Measurements from ENCODE around the gene GSDME.

Gene GSDME

GRCh38 chr7:24801883-24802282 lies 44.6 kb upstream of the GSDME start:
- no peaks in the 10 kb centered on the region for H3K9me3 ChIP-seq (ENCODE audit: control insufficient read depth, insufficient read depth, low read depth, low read length)
- H3K36me3 ChIP-seq (ENCODE audit: control insufficient read depth in 2 of 2, insufficient read depth in 1 of 2, low read length in 2 of 2): peaks cover 0 to 23% of the 10 kb centered on the region in 2 experiments
- H3K4me1 ChIP-seq (ENCODE audit: control insufficient read depth, insufficient read depth, low read length): no peaks in the 10 kb centered on the region; the same call in 1 of the 2 replicates

More at GRCh38 chr7:24801883-24802282, 44.6 kb upstream of the GSDME start:
- CTCF ChIA-PET: interaction anchor here (0.7 to 4.0 kb wide), 4 partner anchors 11 to 296 kb away, joined by 3 to 24 read pairs (median 4); no protein-coding TSS in a partner anchor
- no peak overlapping the region for H3K27ac ChIP-seq (ENCODE audit: extremely low read depth, low read depth, low read length)
- H3K4me3 ChIP-seq (ENCODE audit: low read depth, low read length): no peak overlapping the region
- POLR2A ChIA-PET: no interaction called here
- TF ChIP-seq GLI2 (tag by site-specific recombination; IDR thresholded peaks at IDR 0.05; ENCODE audit: borderline replicate concordance, low read depth) (no peak), MEIS1 (CRISPR knock-in tag; IDR thresholded peaks at IDR 0.05; ENCODE audit: borderline replicate concordance) (no peak), TRIM28 (IDR thresholded peaks at IDR 0.05; ENCODE audit: borderline replicate concordance, low read length) (no peak), ZNF670 (tag by site-specific recombination; IDR thresholded peaks at IDR 0.05; ENCODE audit: low read depth) (no peak), ZSCAN30 (tag by site-specific recombination; IDR thresholded peaks at IDR 0.05) (no peak), ZNF555 (tag by site-specific recombination; conservative IDR thresholded peaks at IDR 0.05) (no peak), YY1 (tag by site-specific recombination; IDR thresholded peaks at IDR 0.05) (no peak), ZNF843 (tag by site-specific recombination; IDR thresholded peaks at IDR 0.05) (no peak), ZNF707 (tag by site-specific recombination; IDR thresholded peaks at IDR 0.05) (no peak), PRDM2 (tag by site-specific recombination; IDR thresholded peaks at IDR 0.05; ENCODE audit: borderline replicate concordance) (no peak)
- TF ChIP-seq, protein P1, sequence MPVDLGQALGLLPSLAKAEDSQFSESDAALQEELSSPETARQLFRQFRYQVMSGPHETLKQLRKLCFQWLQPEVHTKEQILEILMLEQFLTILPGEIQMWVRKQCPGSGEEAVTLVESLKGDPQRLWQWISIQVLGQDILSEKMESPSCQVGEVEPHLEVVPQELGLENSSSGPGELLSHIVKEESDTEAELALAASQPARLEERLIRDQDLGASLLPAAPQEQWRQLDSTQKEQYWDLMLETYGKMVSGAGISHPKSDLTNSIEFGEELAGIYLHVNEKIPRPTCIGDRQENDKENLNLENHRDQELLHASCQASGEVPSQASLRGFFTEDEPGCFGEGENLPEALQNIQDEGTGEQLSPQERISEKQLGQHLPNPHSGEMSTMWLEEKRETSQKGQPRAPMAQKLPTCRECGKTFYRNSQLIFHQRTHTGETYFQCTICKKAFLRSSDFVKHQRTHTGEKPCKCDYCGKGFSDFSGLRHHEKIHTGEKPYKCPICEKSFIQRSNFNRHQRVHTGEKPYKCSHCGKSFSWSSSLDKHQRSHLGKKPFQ (tag by site-specific recombination; IDR thresholded peaks at IDR 0.05): no peak
- TF ChIP-seq, protein P2, sequence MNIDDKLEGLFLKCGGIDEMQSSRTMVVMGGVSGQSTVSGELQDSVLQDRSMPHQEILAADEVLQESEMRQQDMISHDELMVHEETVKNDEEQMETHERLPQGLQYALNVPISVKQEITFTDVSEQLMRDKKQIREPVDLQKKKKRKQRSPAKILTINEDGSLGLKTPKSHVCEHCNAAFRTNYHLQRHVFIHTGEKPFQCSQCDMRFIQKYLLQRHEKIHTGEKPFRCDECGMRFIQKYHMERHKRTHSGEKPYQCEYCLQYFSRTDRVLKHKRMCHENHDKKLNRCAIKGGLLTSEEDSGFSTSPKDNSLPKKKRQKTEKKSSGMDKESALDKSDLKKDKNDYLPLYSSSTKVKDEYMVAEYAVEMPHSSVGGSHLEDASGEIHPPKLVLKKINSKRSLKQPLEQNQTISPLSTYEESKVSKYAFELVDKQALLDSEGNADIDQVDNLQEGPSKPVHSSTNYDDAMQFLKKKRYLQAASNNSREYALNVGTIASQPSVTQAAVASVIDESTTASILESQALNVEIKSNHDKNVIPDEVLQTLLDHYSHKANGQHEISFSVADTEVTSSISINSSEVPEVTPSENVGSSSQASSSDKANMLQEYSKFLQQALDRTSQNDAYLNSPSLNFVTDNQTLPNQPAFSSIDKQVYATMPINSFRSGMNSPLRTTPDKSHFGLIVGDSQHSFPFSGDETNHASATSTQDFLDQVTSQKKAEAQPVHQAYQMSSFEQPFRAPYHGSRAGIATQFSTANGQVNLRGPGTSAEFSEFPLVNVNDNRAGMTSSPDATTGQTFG (tag by site-specific recombination; IDR thresholded peaks at IDR 0.05; ENCODE audit: borderline replicate concordance): no peak

All from HEK293 (cell line).